B cell (primary cell): ENCODE measurements around the gene FURIN. TPM values are rescaled to one million over a fixed set of nuclear protein-coding genes. Genes with fewer than 3 reads are reported as not detected.

Experiments used
- ATAC-seq: fragments of 200-7000 bp; cut with Tn5 transposase; one replicate; pipeline ENCODE4 v1.10.0; 2021; ENCODE audit warnings: low read depth, mild to moderate bottlenecking, moderate number of reproducible peaks, moderate library complexity
- CTCF ChIA-PET: fragments of 350-600 bp; sonication (Branson Sonifier 250); formaldehyde crosslinking; loops from one replicate; lab custom pipeline; 2021; ENCODE audit warnings: antibody characterized with exemption, inconsistent platforms; lab: Charles Lee
- POLR2A ChIA-PET: fragments of 350-600 bp; sonication (Branson Sonifier 250); formaldehyde crosslinking; loops from one replicate; lab custom pipeline; 2021; ENCODE audit warnings: antibody characterized with exemption; lab: Charles Lee
- DNase-seq: peaks from one replicate; pipeline ENCODE4 v3.0.0; 2013
- H2AFZ ChIP-seq: 2 replicates; pipeline ENCODE4 v1.6.1; 2012; ENCODE audit warnings: mild to moderate bottlenecking, low read depth, low read length; ENCODE audit not compliant: insufficient read depth, poor library complexity, severe bottlenecking
- H3K27ac ChIP-seq, 2 donors: 1 replicate in 1 of 2; 2 replicates in 1 of 2; pipeline ENCODE4 v1.5.1; 2012 to 2013; ENCODE audit warnings: low read length in 2 of 2, mild to moderate bottlenecking in 2 of 2, moderate library complexity in 1 of 2
- H3K27me3 ChIP-seq, 4 experiments: fragments of 200-600 bp in 1 of 4; sonication (generic) in 1 of 4; replicated peaks in 1 of 4; 1 replicate in 2 of 4; 2 replicates in 2 of 4; pipeline versions ENCODE4 v1.6.1 to v1.7.0; 2013 to 2016; ENCODE audit warnings: low read length in 3 of 4, mild to moderate bottlenecking in 2 of 4, mixed read lengths in 1 of 4, moderate library complexity in 1 of 4; ENCODE audit not compliant: insufficient read depth in 4 of 4, control insufficient read depth in 3 of 4; ENCODE audit errors: control extremely low read depth in 1 of 4
- H3K36me3 ChIP-seq, 2 experiments: replicated peaks in 1 of 2; 1 replicate in 1 of 2; 2 replicates in 1 of 2; pipeline versions ENCODE4 v1.6.1 to v1.7.1; 2013; ENCODE audit warnings: low read length in 1 of 2; ENCODE audit not compliant: insufficient read depth in 2 of 2, control insufficient read depth in 1 of 2; ENCODE audit errors: control extremely low read depth in 1 of 2, extremely low read depth in 1 of 2
- H3K4me1 ChIP-seq, 2 donors: fragments of 200-600 bp in 1 of 2; sonication (generic) in 1 of 2; 1 replicate in 1 of 2; 2 replicates in 1 of 2; pipeline versions ENCODE4 v1.5.1 to v1.6.1; 2013 to 2017; ENCODE audit warnings: low read length in 2 of 2; ENCODE audit not compliant: control insufficient read depth in 2 of 2, insufficient read depth in 2 of 2
- H3K4me2 ChIP-seq: replicated peaks from 2 replicates; pipeline ENCODE3; 2012; ENCODE audit warnings: mild to moderate bottlenecking, low read depth, low read length; ENCODE audit not compliant: poor library complexity, severe bottlenecking
- H3K4me3 ChIP-seq, 5 experiments: fragments of 200-600 bp in 1 of 5; sonication (generic) in 1 of 5; 1 replicate in 3 of 5; 2 replicates in 2 of 5; pipeline versions ENCODE4 v1.5.1 to v1.7.0; 2011 to 2016; ENCODE audit warnings: low read length in 4 of 5, mild to moderate bottlenecking in 4 of 5, low read depth in 2 of 5, control low read depth in 1 of 5, moderate library complexity in 1 of 5; ENCODE audit not compliant: insufficient read depth in 1 of 5; ENCODE audit errors: control extremely low read depth in 1 of 5, extremely low read depth in 1 of 5
- H3K79me2 ChIP-seq: fragments of 200-600 bp; sonication (generic); one replicate; pipeline ENCODE4 v1.6.0; 2016; ENCODE audit warnings: low read length; ENCODE audit not compliant: control insufficient read depth, insufficient read depth
- H3K9ac ChIP-seq: fragments of 200-600 bp; sonication (generic); 2 replicates; pipeline ENCODE4 v1.6.1; 2017; ENCODE audit warnings: mild to moderate bottlenecking, low read length, moderate library complexity
- H3K9me3 ChIP-seq, 3 donors: one replicate each; pipeline versions ENCODE4 v1.6.1 to v1.7.1; 2013; ENCODE audit warnings: low read length in 2 of 3; ENCODE audit not compliant: control insufficient read depth in 2 of 3, insufficient read depth in 1 of 3; ENCODE audit errors: control extremely low read depth in 1 of 3
- H4K20me1 ChIP-seq: 2 replicates; pipeline ENCODE4 v1.6.0; 2012; ENCODE audit warnings: mild to moderate bottlenecking, low read length; ENCODE audit not compliant: insufficient read depth, control insufficient read depth, poor library complexity, severe bottlenecking
- H3K27ac Mint-ChIP-seq: one replicate; pipeline ENCODE4 v1.8.0; 2021; ENCODE audit warnings: mixed read lengths
- H3K27me3 Mint-ChIP-seq: one replicate; pipeline ENCODE4 v1.8.0; 2021; ENCODE audit warnings: mixed read lengths
- H3K4me1 Mint-ChIP-seq: one replicate; pipeline ENCODE4 v1.8.0; 2021; ENCODE audit warnings: mixed read lengths
- H3K4me3 Mint-ChIP-seq: one replicate; pipeline ENCODE4 v1.8.0; 2021; ENCODE audit warnings: mixed read lengths
- H3K9me3 Mint-ChIP-seq: one replicate; pipeline ENCODE4 v1.8.0; 2022; ENCODE audit warnings: mixed read lengths; ENCODE audit not compliant: insufficient read depth
- CTCF ChIP-seq: fragments of 200-600 bp; IDR thresholded peaks from one replicate; pipeline ENCODE4 v1.8.0; 2022; ENCODE audit warnings: antibody characterized with exemption, mild to moderate bottlenecking
- EZH2 ChIP-seq: IDR thresholded peaks from 2 replicates; pipeline ENCODE4 v1.6.1; 2012; ENCODE audit warnings: borderline replicate concordance, low read depth, mild to moderate bottlenecking, moderate library complexity, low read length; ENCODE audit not compliant: insufficient read depth, poor library complexity, severe bottlenecking
- WGBS: methylation state at CpG from one replicate; pipeline ENCODE4 v1.1.5; 2013; ENCODE audit warnings: missing lambda C conversion rate; ENCODE audit not compliant: insufficient coverage; 5-methylcytosine and 5-hydroxymethylcytosine counted together
- intact Hi-C: fragments of 100-400 bp; cut with micrococcal nuclease; formaldehyde crosslinking; loops from one replicate; pipeline ENCODE4 v1.10.0; 2022
- polyA plus RNA-seq: library from polyadenylated mRNA; depleted of rRNA; stranded (reverse); fragments of >200 nt; gene quantifications from 2 replicates; pipeline ENCODE4 v1.2.3, GENCODE V29; 2012
- total RNA-seq, 2 donors: library from RNA; stranded (reverse); fragments of 120-200 nt in 1 of 2; gene quantifications; 1 replicate in 1 of 2; 2 replicates in 1 of 2; pipeline versions ENCODE4 v1.2.3 to v1.2.4, GENCODE V29; 2013 to 2022

FURIN gene
- total and polyA plus RNA-seq, 2 donors (not counting 1 experiment from before 2014, with no cell fraction given): 31.6 to 66.7 TPM

- Histone ChIP-seq H3K79me2 (no peaks in the 10 kb centered on the region), H3K4me1 (peaks cover 0 to 11% of the 10 kb centered on the region in 2 donors), H3K4me3 (no peak overlapping the region), H3K9me3 (no peaks in the 10 kb centered on the region), H3K27ac (no peak overlapping the region), H2AFZ (no peak overlapping the region), H3K9ac (no peak overlapping the region), H3K36me3 (peaks cover 1 to 90% of the 10 kb centered on the region in 2 experiments), H4K20me1 (no peaks in the 10 kb centered on the region), H3K27me3 (no peaks in the 10 kb centered on the region), H3K4me2 (no peak overlapping the region)
- H3K4me1 Mint-ChIP-seq: peaks cover 10% of the 10 kb centered on the region
- WGBS: 96% methylated on average over 22 of the region's 22 CpGs
- no peaks in the 10 kb centered on the region for H3K27me3 Mint-ChIP-seq
- ChIA-PET CTCF (interaction anchor here (1.8 kb wide), 1 partner anchor 18 kb away, joined by 5 read pairs; the partner anchor contains the start of gene HDDC3), POLR2A (no interaction called here)
- ATAC-seq: no peak
- no peaks in the 10 kb centered on the region for H3K9me3 Mint-ChIP-seq
- no peak overlapping the region for H3K27ac Mint-ChIP-seq
- no peak overlapping the region for H3K4me3 Mint-ChIP-seq
- no peak for DNase-seq
- no peak for TF ChIP-seq CTCF
- TF ChIP-seq EZH2: no peak
- intact Hi-C loops: no loop called here
These were observed 46.1 kb downstream of the FURIN start for GRCh38 chr15:90914305-90915080.

- Histone ChIP-seq H3K9ac (no peak overlapping the region), H3K4me3 (peak overlapping the region in 1 of 5 experiments; percentile 7), H4K20me1 (no peaks in the 10 kb centered on the region), H3K27ac (no peak overlapping the region), H3K4me1 (peaks cover 0 to 11% of the 10 kb centered on the region in 2 donors), H3K9me3 (no peaks in the 10 kb centered on the region), H3K27me3 (no peaks in the 10 kb centered on the region), H3K79me2 (no peaks in the 10 kb centered on the region), H3K36me3 (peaks cover 1 to 92% of the 10 kb centered on the region in 2 experiments), H2AFZ (no peak overlapping the region), H3K4me2 (no peak overlapping the region)
- Mint-ChIP-seq H3K27me3 (no peaks in the 10 kb centered on the region), H3K4me3 (no peak overlapping the region), H3K27ac (peak overlapping the region; percentile 6), H3K9me3 (no peaks in the 10 kb centered on the region), H3K4me1 (peaks cover 10% of the 10 kb centered on the region)
- WGBS: 57% methylated on average over 4 of the region's 7 CpGs
- intact Hi-C loops: no loop called here
- POLR2A ChIA-PET: no interaction called here
- ATAC-seq (no peak), DNase-seq (no peak)
- CTCF ChIA-PET: interaction anchor here (0.8 kb wide), 1 partner anchor 41 kb away, joined by 4 read pairs; no protein-coding TSS in a partner anchor
- TF ChIP-seq EZH2 (no peak), CTCF (no peak)
These were observed 46.9 kb downstream of the FURIN start for GRCh38 chr15:90915216-90915807.
